GM10847 (cell line): ENCODE data around the gene NUCKS1.

Source experiments
- POLR2A ChIP-seq: IDR thresholded peaks from 2 replicates; pipeline ENCODE4 v1.6.1; 2011; ENCODE audit not compliant: insufficient read length; ENCODE audit errors: extremely low read depth

NUCKS1 gene

DNA sequence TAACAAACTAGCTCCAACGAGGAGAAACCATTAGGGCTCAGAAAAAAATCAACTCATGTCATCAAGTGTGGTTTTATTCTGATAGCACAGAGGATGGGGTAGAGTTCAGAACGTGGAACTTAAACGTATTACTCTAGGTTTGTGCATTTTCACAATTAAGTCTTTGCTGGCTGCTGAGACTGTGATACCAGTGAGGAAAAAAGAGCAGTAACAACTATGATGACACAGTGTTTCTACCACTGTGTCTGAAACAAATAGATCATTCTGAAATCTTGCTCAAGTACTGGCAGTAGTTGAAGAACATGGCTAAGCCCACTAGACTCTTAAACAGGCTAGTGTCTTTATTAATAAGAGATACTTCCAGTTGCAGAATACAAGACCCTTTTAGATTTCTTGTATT is 31.0 kb downstream of the NUCKS1 start:
- no peak for TF ChIP-seq POLR2A

DNA sequence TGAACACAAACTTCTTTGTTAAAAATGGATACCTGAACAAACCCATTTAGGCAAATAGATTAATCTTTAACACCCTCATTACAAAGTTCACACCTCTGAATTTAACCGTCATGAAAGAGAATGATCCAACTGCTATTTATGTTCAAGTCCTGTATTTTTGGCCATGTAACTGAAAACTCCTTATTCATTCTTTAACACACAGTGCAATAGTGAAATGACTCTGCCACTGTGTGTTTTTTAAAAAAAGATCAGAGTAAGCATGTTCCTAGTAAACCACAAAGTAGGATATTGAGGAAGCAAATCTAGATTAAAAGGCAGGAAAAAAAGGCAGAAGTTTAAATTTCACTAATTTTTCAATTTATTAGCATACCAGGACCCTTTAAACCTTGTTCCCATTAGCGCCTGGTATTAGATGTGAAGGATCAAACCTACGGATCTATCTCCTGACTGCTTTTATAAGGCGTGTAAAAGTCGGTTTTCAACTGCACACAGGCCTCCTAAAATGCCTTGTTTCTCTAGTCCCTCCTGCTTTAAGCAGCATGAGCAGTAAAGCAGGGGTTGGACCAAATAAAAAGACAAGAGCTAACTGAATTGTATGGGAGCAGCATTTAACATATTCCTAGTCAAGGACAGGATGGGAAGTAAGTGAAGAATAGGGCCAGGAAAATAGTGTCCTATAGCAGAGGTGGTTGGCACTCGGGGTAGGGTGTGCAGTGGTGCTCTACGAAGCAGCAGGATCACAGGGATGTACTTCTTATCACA is 33.4 kb downstream of the NUCKS1 start:
- no peak for TF ChIP-seq POLR2A

DNA sequence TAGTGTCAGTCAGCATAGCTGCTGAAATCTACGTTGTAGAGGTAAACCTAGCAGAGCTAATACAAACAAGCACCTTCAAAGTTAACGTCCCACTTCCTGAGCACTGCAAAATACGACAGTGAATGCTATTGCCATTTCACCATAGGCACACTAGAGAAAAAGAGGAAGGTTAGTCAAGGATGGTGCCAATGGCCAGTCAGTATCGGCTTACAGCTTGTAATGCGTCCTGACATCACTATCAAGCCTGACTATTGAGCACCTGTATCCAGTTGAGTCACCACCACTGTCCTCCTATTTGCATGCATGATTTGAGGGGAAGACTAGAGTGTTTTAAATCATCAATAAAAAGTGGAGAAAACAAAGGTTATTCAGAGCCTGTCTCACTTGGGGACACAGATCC is 34.4 kb downstream of the NUCKS1 start:
- TF ChIP-seq POLR2A = no peak

DNA sequence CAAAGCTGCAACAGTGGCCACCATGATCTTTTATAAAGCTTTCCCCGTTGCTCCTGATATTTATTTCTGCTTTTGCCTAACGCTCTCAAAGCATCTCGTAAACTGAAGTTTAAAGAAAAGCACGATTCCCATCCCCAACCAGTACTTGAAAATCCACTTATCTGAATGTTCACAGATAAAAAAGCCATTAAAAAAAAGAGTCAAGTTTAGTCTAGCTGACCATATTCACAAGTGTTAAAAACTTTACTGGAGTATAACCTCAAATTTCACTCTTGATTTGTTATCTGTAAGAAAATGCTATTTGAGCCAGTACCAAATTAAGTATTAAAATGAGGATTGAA is 35.1 kb downstream of the NUCKS1 start:
- no peak for TF ChIP-seq POLR2A

DNA sequence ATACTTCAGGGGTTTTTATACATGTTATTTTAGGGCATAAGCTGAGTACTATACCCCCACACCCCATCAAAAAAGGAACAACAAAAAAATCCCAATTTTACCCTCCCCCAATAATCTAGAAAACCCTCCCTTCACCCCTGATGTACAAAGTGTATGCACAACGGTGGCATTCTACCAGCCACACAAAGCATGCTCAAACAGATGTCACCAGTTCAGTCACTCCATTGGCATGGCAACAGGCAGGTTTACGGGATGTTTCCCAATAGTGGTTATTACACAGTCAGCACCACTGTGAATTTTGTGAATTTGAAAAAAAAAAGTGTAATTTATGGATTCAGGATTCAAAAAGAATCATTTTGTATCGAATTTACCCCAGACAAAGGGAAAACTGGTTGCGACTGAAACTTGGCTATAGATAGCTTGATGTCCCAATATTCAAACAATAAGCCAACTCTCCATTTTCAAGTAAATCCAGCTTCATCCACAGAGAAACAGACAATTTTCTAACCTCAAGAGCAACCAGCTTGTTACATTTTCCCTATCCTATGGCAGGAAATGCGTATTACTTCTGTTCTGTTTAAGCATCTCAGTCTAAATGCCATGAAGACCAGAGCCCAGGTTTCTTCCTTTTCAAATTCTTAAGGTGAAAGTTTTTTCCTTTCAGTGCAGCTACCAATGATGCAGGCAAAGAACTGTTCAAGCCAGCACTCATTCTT is 35.6 kb downstream of the NUCKS1 start:
- no peak for TF ChIP-seq POLR2A

DNA sequence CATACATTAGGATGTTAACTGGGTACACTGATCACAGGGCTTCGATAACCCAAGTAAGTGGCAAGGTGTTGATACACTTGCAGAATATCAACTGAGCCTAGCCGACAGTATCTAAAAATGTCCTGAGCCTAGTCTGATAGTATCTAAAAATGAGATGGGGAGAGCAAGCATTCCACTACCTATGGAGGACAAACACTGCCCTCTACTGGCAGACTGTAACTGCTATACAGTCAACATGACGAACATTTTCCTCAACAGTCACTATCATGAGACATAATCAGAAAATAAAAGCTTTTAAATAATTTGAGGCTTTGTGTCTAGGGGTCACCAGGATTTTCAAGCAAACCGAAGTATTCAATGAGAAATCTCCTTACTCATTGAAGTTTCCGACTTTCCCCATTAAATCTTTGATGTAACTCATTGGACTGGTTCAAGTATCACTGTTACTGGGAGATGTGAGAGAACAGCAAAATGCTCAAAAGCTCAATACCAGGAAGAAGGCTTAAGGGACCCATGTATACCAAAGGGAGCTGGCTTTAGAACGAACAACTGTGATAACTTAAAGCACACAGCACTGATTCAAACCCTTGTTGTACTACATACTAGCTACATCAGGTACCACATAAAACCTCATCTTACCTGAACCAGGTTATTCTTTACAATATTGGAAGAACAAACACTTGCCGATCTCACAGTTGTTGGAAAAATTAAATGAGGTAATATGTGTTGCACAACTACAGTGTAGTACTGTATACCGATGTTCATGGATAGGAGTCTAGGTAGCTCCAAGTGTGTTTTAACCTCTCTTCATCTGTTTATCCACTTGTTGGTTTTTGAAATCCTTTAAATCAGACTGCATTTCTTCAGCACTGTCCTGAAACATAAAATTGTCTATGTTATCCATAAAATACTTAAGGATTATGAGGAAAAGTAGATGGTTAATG is 38.6 kb downstream of the NUCKS1 start:
- no peak for TF ChIP-seq POLR2A

DNA sequence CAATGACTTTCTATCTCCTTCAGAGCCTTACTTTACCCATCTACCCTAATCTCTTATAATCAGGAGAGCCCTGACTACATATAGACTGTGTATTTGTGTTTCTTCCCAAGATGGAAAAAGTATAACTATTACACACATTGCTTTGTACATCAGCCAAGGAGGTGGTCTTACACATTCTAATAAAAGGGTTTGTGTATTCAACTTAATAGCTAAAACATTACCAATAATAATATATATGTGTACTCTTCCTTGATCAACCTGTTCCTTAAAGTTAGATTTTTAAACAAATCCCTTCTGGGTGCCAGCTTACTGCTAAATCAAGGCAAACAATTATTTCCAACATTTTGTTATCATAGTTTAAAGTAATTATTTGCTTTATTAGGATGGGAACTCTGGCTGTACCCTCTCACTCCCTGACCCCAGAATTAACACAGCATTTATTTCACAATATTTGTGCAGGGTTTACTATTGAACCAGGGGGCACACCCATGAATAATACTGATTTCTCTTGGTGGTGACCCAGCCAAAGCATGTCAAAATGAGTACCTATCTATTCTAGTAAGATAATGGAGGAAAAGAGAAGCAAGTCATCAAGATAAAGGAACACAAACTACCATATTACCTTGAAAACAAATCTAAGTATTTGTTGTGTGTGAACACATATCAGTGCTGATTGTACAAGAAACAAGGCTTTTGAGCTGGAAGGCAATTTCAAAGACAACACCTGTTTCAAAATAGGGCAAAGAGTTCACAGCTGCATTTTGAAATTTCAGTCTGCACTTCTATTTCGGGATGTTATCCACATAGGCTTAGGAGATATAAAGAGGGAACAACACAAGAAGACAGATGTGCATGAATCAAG is 39.5 kb downstream of the NUCKS1 start:
- no peak for TF ChIP-seq POLR2A

DNA sequence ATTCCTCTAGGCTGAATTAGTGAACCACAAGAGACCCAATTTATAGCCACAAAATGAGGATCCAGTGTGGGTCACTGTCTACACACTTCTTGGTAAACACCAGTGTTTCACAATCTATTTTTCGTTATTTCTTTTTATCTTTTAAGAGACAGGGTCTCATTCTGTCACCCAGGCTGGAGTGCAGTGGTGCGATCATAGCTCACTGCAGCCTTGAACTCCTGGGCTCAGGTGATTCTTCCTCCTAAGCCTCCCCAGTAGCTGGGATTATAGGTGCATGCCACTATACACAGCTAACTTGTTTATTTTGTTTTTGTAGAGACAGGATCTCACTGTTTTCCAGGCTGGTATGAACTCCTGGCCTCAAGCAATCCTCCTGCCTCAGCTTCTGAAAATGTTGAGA is 40.3 kb downstream of the NUCKS1 start:
- TF ChIP-seq POLR2A = no peak

DNA sequence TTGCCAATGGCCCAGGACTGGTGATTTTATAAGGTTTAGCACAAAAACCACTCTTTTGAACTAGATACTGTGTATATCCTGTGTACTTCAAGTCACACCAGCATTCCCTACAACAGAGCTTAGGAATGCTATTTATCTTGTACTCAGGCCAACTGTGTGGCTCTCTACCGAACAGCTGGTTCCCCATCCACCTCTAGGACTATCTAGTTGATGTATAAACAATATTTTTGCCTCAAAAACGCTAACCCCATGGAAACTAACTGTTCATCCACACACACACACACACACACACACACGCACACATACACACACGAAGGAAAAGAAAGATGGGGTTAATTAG is 41.0 kb downstream of the NUCKS1 start:
- no peak for TF ChIP-seq POLR2A

DNA sequence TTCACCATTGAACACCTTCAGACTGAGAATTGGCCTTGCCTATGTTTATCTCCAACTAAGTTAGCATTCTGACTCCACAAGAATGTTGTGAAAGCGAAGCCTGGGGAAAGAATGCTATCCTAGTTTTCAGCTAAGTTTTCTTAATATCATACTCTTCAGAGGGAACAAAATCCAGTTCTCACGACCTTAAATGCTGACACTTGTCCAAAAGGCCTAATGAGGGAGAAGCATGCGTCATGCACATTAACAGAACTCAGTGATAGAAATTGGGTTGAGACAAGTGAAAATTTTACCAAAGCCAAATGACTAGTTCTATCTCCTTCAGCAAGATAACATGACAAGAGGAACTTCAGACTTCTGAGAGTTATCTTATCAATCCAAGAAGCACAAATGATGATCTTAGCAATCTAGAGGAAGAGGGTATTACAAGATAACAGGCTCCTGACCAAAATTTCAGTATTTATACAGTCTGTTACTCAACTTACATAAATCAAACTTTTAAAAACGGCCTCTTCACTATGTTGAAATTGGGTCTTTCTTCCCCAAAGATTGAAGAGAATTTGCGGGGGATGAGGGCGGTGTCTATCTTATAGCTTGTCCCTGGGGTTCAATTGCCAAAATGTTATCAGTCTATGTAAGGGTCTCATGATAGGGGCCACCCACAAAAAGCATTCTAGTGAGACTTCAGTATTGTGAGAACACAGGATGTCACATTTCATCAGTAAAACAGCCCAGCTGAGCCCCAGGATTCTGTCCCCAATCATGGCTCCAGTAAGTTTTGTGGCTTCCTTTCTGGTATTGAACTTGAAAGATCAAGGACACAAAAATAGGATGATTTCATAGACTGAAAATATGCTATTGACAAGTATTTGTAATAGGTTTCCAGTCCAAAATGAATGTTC is 43.1 kb downstream of the NUCKS1 start:
- TF ChIP-seq POLR2A = no peak

DNA sequence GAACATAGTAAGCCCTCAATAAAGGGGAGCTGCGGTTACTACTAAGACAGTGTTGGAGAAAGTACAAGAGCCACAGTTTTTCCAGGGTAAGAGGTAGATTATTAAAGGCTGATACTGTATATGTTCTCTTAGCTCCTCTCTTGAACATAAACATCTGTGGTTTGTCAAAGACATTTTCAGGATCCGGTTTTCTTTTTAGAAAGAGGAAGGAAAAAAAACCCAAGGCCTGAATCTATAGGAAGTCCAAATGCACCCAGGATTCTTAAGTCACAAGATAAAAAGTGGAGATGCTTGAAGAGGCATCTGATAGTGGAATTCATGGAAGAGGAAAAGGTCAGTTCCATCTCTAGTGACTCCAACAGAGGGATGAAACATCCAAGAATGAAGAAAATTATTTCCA is 45.1 kb downstream of the NUCKS1 start:
- no peak for TF ChIP-seq POLR2A

DNA sequence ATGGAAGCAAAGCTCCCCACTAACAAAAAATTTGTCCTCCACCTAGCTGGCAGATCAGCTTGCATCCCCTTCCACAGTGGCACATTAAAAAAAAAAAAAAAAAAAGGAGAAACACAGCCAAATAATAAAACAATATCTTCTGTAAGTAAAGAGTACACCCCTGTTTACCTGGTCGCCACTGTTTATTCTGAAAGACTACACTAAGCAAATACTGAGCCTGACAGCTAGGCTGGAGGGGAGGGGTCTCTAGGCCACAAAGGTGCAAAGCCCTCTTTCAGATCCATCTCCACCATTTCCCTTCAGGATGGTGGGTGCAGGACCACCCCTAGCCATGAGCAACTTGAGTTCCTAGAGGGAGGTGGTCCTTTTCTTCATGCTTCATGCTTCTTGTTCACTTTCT is 46.9 kb downstream of the NUCKS1 start:
- no peak for TF ChIP-seq POLR2A

DNA sequence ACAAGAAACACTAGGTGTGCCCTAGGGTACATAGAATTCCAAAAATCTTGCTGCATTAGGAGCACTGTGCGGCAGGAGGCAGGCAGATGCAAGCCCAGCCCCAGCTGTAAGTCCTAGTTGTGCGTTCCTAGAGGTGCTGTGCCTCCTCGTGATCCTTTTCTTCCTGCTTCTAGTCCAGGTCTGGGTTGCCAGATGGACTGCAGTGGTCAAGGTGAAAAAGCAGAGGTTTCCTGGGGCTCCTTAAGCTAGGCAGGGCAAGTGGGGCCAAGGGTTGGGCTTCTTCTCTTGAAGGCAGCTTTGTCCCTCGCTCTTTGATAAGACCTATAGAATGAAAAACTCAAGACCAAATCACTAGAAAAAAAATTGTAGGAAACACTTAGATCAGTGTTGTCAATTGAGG is 48.1 kb downstream of the NUCKS1 start:
- no peak for TF ChIP-seq POLR2A

DNA sequence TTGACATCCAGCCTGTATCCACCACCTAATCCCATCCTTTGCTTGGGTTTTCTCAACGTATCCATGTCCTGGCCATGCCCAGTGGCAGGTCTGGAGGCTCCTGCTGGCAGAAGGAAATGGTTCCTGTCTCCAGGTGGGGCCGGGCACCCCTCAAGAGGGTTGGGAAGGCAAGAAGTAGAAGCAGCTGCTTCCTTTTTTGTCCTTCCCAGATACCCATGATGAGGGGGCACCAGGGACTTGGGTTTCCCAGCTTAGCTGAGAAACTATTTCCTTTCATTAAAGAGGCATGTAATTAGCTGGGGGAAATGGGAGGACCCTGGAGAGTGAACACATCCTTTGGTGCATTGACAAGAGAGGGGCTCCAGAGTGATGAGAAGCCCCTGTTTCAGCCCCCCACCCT is 48.6 kb downstream of the NUCKS1 start:
- no peak for TF ChIP-seq POLR2A

DNA sequence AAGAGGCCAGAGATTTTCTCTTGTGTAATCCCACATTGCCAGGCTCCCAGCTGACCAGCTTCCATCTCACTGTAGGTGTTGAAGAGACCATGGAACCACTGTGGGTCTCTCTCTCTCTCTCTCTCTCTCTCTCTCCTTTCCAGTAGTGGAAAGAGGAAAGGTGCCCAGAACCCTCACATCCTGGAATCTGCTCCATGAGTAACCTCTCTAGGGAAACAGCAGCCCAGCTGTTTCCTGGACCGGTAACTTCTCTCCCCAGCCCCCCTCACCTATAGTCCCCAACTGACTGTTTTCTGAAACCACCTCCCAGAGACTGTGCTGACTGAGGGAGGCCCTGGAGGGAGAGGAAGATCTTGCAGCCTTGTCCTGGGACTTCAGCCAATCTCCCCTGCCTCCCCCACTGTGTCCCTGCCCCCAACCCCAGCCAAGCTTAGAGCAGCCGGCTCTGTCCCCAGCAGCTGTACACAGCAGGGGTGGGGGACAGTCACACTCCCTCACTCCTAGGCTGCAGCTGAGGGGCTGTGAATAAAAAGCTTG is 49.0 kb downstream of the NUCKS1 start:
- TF ChIP-seq POLR2A = no peak
